Measurements from ENCODE around the gene KRT6A. TPM values are rescaled to one million over a fixed set of nuclear protein-coding genes. Genes with fewer than 3 reads are reported as not detected.
"Not testable (repeated sequence)": the region's sequence is repeated elsewhere in the genome, so short reads cannot be mapped to it uniquely, and the experiment has no call there.

KRT6A gene
- total and polyA plus RNA-seq, 2 donors: 14.4 to 671 TPM

DNA sequence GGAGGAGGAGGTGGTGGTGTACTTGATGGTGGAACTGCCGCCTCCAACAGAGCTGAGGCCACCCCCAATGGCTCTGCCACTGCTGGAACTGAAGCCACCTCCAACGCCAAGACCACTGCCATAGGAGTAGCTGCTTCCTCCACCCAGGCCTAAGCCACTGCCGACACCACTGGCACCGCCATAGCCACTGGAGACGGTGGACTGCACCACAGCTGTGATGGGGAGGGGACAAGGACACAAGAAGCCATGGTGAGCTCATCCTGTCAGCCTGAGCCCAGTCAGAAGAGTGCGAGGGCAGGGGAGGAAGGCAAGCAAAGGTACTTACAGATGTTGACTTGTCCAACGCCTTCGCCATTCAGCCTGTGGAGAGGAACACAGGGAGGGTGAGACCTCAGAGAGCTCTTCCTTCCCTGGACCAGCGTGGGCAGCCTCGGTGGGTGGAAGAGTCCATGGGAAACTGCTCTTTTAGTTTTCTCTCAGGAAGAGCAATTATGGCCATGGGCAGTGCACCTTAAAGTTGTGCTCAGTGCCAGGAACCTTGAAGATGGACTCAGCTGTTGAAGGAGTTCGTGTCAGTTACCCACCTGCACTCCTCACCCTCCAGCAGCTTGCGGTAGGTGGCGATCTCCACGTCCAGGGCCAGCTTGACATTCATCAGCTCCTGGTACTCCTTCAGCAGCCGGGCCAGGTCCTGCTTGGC is 5.2 kb downstream of the KRT6A start:
- DNase-seq (ENCODE audit: low read depth in 6 of 9, low spot score in 9 of 9): not testable (repeated sequence)
- 86% methylated on average over 15 of the region's 15 CpGs for WGBS

DNA sequence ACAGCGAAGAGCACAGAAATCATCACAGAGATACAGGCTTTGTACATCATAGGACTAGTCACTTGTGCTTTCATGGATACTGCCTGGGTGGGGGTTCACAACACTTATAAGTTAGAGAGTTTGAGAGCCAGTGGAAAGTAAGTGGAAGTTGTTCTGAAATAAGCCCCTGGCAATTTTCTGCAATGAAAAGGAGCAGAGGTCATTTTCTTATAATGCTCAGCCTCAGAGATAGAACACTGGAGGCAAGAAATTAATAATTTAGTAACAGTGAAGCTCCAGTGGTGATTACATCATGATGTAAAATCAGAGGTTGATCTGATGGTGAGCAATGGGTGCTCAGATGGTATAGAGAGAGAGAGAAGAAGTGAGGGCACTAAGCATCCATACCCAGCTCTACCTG is 5.8 kb downstream of the KRT6A start:
- H3K27ac ChIP-seq (ENCODE audit: low read depth in 1 of 2, low read length in 1 of 2): no peak overlapping the region
- no peaks in the 10 kb centered on the region for H3K36me3 ChIP-seq (ENCODE audit: control insufficient read depth in 2 of 2, insufficient read depth in 2 of 2, low read length in 1 of 2)
- H3K27me3 ChIP-seq (ENCODE audit: control insufficient read depth in 2 of 2, insufficient read depth in 1 of 2, low read length in 1 of 2): no peaks in the 10 kb centered on the region
- DNase-seq (ENCODE audit: low read depth in 6 of 9, low spot score in 9 of 9): no peak
- H3K9me3 ChIP-seq (ENCODE audit: control insufficient read depth in 2 of 2, insufficient read depth in 1 of 2, low read length in 1 of 2): no peaks in the 10 kb centered on the region
- no peaks in the 10 kb centered on the region for H3K4me1 ChIP-seq (ENCODE audit: control insufficient read depth in 2 of 2, insufficient read depth in 2 of 2, low read length in 2 of 2)
- H3K4me3 ChIP-seq (ENCODE audit: low read length in 2 of 2): no peak overlapping the region
- 46% methylated on average over 1 of the region's 1 CpG for WGBS

More for the DNA sequence above, 5.2 kb downstream of the KRT6A start:
- not testable (repeated sequence) for H3K27ac ChIP-seq (ENCODE audit: low read depth in 1 of 2, low read length in 1 of 2); H3K4me3 ChIP-seq (ENCODE audit: low read length in 2 of 2); H3K4me1 ChIP-seq (ENCODE audit: control insufficient read depth in 2 of 2, insufficient read depth in 2 of 2, low read length in 2 of 2); H3K9me3 ChIP-seq (ENCODE audit: control insufficient read depth in 2 of 2, insufficient read depth in 1 of 2, low read length in 1 of 2); H3K36me3 ChIP-seq (ENCODE audit: control insufficient read depth in 2 of 2, insufficient read depth in 2 of 2, low read length in 1 of 2); H3K27me3 ChIP-seq (ENCODE audit: control insufficient read depth in 2 of 2, insufficient read depth in 1 of 2, low read length in 1 of 2)

DNA sequence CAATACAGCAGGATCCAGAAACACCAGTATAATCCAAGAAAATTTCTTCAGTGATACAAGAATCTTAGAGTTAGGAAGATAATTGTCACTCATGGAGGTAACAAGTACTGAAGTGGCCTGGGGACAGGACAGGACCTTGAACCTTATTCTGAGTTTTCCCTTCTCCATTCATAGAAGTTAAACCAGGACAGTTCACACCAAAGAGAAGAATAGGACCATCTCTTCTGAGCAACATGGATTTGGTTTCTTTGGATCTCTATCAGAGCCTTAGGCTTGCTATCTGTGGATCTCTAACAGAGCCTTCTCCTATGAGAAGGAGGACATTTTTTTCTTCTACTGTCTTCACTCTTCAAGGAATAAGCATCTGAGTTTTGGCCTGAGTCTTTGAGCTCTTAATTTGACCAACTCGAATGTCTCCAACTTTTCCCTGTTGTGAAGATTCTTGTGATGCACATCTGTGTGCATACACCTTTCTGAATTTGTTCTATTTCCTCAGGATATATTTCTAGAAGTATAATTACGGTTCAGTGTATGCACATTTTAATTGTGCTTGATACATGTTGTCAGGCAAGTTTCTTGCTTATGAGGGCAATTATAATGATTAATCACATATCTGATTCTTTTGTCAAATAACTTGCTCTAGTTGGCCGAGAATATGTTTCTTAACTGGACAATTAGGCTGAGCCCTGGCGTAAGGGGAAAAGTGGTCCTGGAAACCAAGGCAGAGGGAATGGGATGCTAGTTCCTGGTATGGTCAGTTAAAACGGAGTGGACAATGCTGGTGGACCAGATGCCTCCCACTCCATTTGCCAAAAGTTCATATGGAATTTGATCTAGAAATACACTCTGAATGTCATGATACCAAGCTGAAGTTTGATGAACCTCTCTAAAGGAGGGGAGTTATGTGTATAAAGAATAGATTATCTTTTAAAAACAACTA is 6.6 kb downstream of the KRT6A start:
- Histone ChIP-seq H3K27ac (ENCODE audit: low read depth in 1 of 2, low read length in 1 of 2) (no peak overlapping the region), H3K27me3 (ENCODE audit: control insufficient read depth in 2 of 2, insufficient read depth in 1 of 2, low read length in 1 of 2) (no peaks in the 10 kb centered on the region), H3K4me1 (ENCODE audit: control insufficient read depth in 2 of 2, insufficient read depth in 2 of 2, low read length in 2 of 2) (no peaks in the 10 kb centered on the region), H3K9me3 (ENCODE audit: control insufficient read depth in 2 of 2, insufficient read depth in 1 of 2, low read length in 1 of 2) (no peaks in the 10 kb centered on the region), H3K36me3 (ENCODE audit: control insufficient read depth in 2 of 2, insufficient read depth in 2 of 2, low read length in 1 of 2) (no peaks in the 10 kb centered on the region), H3K4me3 (ENCODE audit: low read length in 2 of 2) (no peak overlapping the region)
- no peak for DNase-seq (ENCODE audit: low read depth in 6 of 9, low spot score in 9 of 9)
- WGBS: 95% methylated on average over 5 of the region's 5 CpGs

DNA sequence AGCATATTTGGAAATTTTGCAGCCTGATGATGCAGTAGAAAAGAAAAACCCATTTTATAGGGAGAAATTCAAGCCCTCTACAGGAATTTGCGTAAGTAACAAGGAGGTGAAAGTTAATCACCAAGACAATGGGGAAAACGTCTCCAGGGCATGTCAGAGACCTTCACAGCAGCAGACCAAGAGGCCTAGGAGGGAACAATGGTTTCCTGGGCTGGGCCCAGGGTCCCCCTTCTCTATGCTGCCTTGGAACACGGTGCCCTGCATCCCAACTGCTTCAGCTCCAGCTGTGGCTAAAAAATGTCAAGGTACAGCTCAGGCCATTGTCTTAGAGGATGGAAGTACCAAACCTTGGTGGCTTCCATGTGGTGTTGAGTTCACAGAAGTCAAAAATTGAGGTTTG is 13.0 kb downstream of the KRT6A start:
- Histone ChIP-seq H3K36me3 (ENCODE audit: control insufficient read depth in 2 of 2, insufficient read depth in 2 of 2, low read length in 1 of 2) (no peaks in the 10 kb centered on the region), H3K27me3 (ENCODE audit: control insufficient read depth in 2 of 2, insufficient read depth in 1 of 2, low read length in 1 of 2) (no peaks in the 10 kb centered on the region), H3K27ac (ENCODE audit: low read depth in 1 of 2, low read length in 1 of 2) (no peak overlapping the region), H3K9me3 (ENCODE audit: control insufficient read depth in 2 of 2, insufficient read depth in 1 of 2, low read length in 1 of 2) (no peaks in the 10 kb centered on the region), H3K4me3 (ENCODE audit: low read length in 2 of 2) (no peak overlapping the region), H3K4me1 (ENCODE audit: control insufficient read depth in 2 of 2, insufficient read depth in 2 of 2, low read length in 2 of 2) (no peaks in the 10 kb centered on the region)
- 66% methylated on average over 3 of the region's 3 CpGs for WGBS
- DNase-seq (ENCODE audit: low read depth in 6 of 9, low spot score in 9 of 9): no peak

DNA sequence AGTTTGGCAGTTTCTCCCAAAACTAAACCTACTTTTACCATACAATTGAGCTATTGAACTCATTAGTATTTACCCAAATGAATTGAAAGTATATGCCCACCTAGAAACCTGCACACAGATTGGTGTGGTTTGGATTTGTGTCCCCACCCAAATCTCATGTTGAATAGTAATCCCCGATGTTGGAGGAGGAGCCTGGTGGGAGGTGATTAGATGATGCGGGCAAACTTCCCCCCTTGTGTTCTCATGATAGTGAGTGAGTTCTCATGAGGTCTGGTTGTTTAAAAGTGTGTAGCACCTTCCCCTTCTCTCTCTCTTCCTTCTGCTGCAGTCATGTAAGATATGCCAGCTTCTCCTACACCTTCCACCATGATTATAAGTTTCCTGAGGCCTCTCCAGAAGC is 15.4 kb downstream of the KRT6A start:
- Histone ChIP-seq H3K9me3 (ENCODE audit: control insufficient read depth in 2 of 2, insufficient read depth in 1 of 2, low read length in 1 of 2) (no peaks in the 10 kb centered on the region), H3K27ac (ENCODE audit: low read depth in 1 of 2, low read length in 1 of 2) (no peak overlapping the region), H3K36me3 (ENCODE audit: control insufficient read depth in 2 of 2, insufficient read depth in 2 of 2, low read length in 1 of 2) (no peaks in the 10 kb centered on the region), H3K4me1 (ENCODE audit: control insufficient read depth in 2 of 2, insufficient read depth in 2 of 2, low read length in 2 of 2) (no peaks in the 10 kb centered on the region), H3K27me3 (ENCODE audit: control insufficient read depth in 2 of 2, insufficient read depth in 1 of 2, low read length in 1 of 2) (no peaks in the 10 kb centered on the region), H3K4me3 (ENCODE audit: low read length in 2 of 2) (no peak overlapping the region)
- DNase-seq (ENCODE audit: low read depth in 6 of 9, low spot score in 9 of 9): no peak
- WGBS: 67% methylated on average over 2 of the region's 2 CpGs

DNA sequence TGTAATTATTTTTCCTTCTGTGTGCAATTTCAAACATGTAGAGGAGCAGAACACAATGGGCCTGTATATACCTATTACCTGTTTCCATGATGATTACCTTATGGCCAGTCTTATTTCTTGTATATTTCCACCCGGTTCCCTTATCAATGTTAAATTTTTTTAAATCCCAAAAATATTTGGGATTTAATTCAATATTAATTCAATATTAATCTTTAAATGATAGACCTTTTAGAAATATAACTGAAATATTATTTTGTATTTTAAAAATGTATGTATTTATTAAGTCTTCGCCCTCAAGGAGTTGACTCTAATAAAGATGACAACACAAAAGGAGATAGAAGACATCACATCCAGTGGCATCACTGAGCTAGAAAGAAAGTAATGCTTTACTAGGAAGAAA is 18.8 kb downstream of the KRT6A start:
- no peaks in the 10 kb centered on the region for H3K27me3 ChIP-seq (ENCODE audit: control insufficient read depth in 2 of 2, insufficient read depth in 1 of 2, low read length in 1 of 2)
- WGBS: 98% methylated on average over 2 of the region's 2 CpGs
- H3K4me3 ChIP-seq (ENCODE audit: low read length in 2 of 2): no peak overlapping the region
- no peak for DNase-seq (ENCODE audit: low read depth in 6 of 9, low spot score in 9 of 9)
- H3K27ac ChIP-seq (ENCODE audit: low read depth in 1 of 2, low read length in 1 of 2): no peak overlapping the region
- H3K4me1 ChIP-seq (ENCODE audit: control insufficient read depth in 2 of 2, insufficient read depth in 2 of 2, low read length in 2 of 2): no peaks in the 10 kb centered on the region
- no peaks in the 10 kb centered on the region for H3K36me3 ChIP-seq (ENCODE audit: control insufficient read depth in 2 of 2, insufficient read depth in 2 of 2, low read length in 1 of 2)
- no peaks in the 10 kb centered on the region for H3K9me3 ChIP-seq (ENCODE audit: control insufficient read depth in 2 of 2, insufficient read depth in 1 of 2, low read length in 1 of 2)

DNA sequence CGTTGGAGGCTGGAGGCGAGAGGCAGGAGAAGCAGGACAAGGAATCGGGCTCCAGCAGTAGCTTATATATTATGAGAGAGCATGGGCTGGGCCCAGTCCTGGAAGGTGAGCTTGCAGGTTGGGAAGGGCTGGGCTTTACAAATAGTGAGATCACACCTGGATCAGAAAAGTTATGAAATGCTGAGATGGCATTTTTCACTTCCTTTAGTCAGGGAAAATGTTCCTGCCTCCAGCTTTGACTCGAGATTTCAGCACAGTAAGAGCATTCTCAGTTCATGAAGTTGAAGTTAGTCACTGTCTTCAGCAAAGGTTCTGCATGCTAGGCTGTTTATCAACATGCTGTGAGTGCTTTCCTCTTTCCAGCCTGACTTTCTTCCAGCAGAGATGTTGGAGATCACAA is 19.3 kb downstream of the KRT6A start, which contains the start of gene KRT6C:
Gene KRT6C, minus strand, starts transcription at position 38 of the 400 bp plus-strand sequence. CDS start 68 bp downstream, outside the sequence.
- 90% methylated on average over 4 of the region's 4 CpGs for WGBS
- no peak for DNase-seq (ENCODE audit: low read depth in 6 of 9, low spot score in 9 of 9)
- Histone ChIP-seq H3K36me3 (ENCODE audit: control insufficient read depth in 2 of 2, insufficient read depth in 2 of 2, low read length in 1 of 2) (no peaks in the 10 kb centered on the region), H3K4me1 (ENCODE audit: control insufficient read depth in 2 of 2, insufficient read depth in 2 of 2, low read length in 2 of 2) (no peaks in the 10 kb centered on the region), H3K4me3 (ENCODE audit: low read length in 2 of 2) (no peak within 1 kb of the TSS), H3K9me3 (ENCODE audit: control insufficient read depth in 2 of 2, insufficient read depth in 1 of 2, low read length in 1 of 2) (no peaks in the 10 kb centered on the region), H3K27me3 (ENCODE audit: control insufficient read depth in 2 of 2, insufficient read depth in 1 of 2, low read length in 1 of 2) (no peaks in the 10 kb centered on the region), H3K27ac (ENCODE audit: low read depth in 1 of 2, low read length in 1 of 2) (no peak within 1 kb of the TSS)

DNA sequence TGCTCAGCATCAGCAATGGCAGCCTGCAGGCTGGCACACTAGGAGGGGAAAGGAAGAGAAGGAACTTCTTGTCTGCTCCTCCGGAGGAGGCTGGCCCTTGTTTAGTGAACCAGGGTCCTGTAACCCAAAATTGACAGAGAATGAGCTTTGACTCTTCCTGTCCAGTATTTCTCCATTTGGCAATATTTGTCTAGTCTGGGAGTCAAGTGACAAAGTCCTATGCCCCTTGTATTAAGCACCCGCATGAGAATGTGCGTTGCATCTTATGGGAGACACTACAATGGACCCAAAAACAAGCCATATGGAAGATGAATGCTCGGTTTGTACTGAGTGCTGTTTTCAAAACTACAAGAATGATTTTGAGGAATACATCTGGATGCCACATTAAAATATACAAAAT is 23.2 kb downstream of the KRT6A start:
- H3K4me3 ChIP-seq (ENCODE audit: low read length in 2 of 2): no peak overlapping the region
- no peak for DNase-seq (ENCODE audit: low read depth in 6 of 9, low spot score in 9 of 9)
- WGBS: 89% methylated on average over 4 of the region's 4 CpGs

DNA sequence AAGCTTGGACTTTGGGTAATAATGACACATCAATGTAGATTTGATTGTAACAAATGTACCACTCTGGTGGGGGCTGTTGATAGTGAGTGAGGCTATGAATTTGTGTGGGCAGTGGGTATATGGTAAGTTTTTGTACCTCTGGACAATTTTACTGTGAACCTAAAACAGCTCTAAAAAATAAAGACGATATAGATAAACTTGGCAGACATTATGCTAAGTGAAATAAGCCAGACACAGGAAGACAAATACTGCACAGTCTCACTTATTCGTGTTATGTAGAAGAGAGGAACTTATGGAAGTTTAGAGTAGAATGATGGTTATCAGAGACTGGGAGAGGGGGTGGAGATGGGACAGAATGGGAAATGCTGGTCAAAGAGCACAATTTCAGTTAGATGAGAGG is 28.2 kb downstream of the KRT6A start:
- H3K4me1 ChIP-seq (ENCODE audit: control insufficient read depth in 2 of 2, insufficient read depth in 2 of 2, low read length in 2 of 2): no peaks in the 10 kb centered on the region
- no peak for DNase-seq (ENCODE audit: low read depth in 6 of 9, low spot score in 9 of 9)
- H3K36me3 ChIP-seq (ENCODE audit: control insufficient read depth in 2 of 2, insufficient read depth in 2 of 2, low read length in 1 of 2): no peaks in the 10 kb centered on the region
- H3K27ac ChIP-seq (ENCODE audit: low read depth in 1 of 2, low read length in 1 of 2): no peak overlapping the region
- H3K9me3 ChIP-seq (ENCODE audit: control insufficient read depth in 2 of 2, insufficient read depth in 1 of 2, low read length in 1 of 2): no peaks in the 10 kb centered on the region
- 60% methylated on average over 2 of the region's 2 CpGs for WGBS
- H3K27me3 ChIP-seq (ENCODE audit: control insufficient read depth in 2 of 2, insufficient read depth in 1 of 2, low read length in 1 of 2): no peaks in the 10 kb centered on the region
- H3K4me3 ChIP-seq (ENCODE audit: low read length in 2 of 2): no peak overlapping the region

More for the DNA sequence above, 23.2 kb downstream of the KRT6A start:
- no peaks in the 10 kb centered on the region for H3K4me1 ChIP-seq (ENCODE audit: control insufficient read depth in 2 of 2, insufficient read depth in 2 of 2, low read length in 2 of 2)
- no peaks in the 10 kb centered on the region for H3K9me3 ChIP-seq (ENCODE audit: control insufficient read depth in 2 of 2, insufficient read depth in 1 of 2, low read length in 1 of 2)
- no peak overlapping the region for H3K27ac ChIP-seq (ENCODE audit: low read depth in 1 of 2, low read length in 1 of 2)
- H3K36me3 ChIP-seq (ENCODE audit: control insufficient read depth in 2 of 2, insufficient read depth in 2 of 2, low read length in 1 of 2): no peaks in the 10 kb centered on the region
- H3K27me3 ChIP-seq (ENCODE audit: control insufficient read depth in 2 of 2, insufficient read depth in 1 of 2, low read length in 1 of 2): no peaks in the 10 kb centered on the region
